ENCODE measurements around the gene PLSCR5. TPM values are rescaled to one million over a fixed set of nuclear protein-coding genes. Genes with fewer than 3 reads are reported as not detected.

The PLSCR5 gene
- not detected in 2 replicates for total RNA-seq (2021)
- not detected for Bru-seq, nascent RNA
- BruChase-seq, experiment 1, labeled RNA remaining after a 2-hour chase = percentile 3 among the genes with signal in this experiment
- not detected for BruChase-seq, experiment 2, labeled RNA remaining after a 6-hour chase
- long read RNA-seq = 0 reads

- no TSS peak for BruUV-seq (replicated peaks)
- Histone ChIP-seq H3F3A (ENCODE audit: insufficient read depth, low read depth) (no peaks in the 10 kb centered on the region), H3K27ac (no peak within 1 kb of the TSS), H3K36me3 (ENCODE audit: low read depth) (no peaks in the 10 kb centered on the region), H3K9me2 (ENCODE audit: insufficient read depth) (no peaks in the 10 kb centered on the region), H3K27me3 (ENCODE audit: insufficient read depth, low read depth) (no peaks in the 10 kb centered on the region), H3K4me3 (no peak within 1 kb of the TSS), H3K4me2 (no peak within 1 kb of the TSS), H4K20me1 (ENCODE audit: insufficient read depth) (no peaks in the 10 kb centered on the region), H3K4me1 (replicated peaks; ENCODE audit: insufficient read depth) (no peaks in the 10 kb centered on the region), H2AFZ (no peak within 1 kb of the TSS), H3K9me3 (ENCODE audit: insufficient read depth, low read depth) (no peaks in the 10 kb centered on the region), H3K79me2 (ENCODE audit: low read depth) (no peaks in the 10 kb centered on the region)
- no peak for DNase-seq
- intact Hi-C loops (cut with micrococcal nuclease; ENCODE audit: unreplicated experiment) = no loop called here
- ChIA-PET CTCF (no interaction called here), POLR2A (ENCODE audit: unreplicated experiment) (no interaction called here)
- TF ChIP-seq CTCF (conservative IDR thresholded peaks at IDR 0.05) = no peak
- no peak for TF ChIP-seq EZH2 (IDR thresholded peaks at IDR 0.05; ENCODE audit: low read depth)
Measured at GRCh38 chr3:146605106-146605505, at the start of gene PLSCR5. TSS of gene PLSCR5 (minus strand) at chr3:146605346. CDS start at chr3:146605212, 134 bp downstream.

DNA sequence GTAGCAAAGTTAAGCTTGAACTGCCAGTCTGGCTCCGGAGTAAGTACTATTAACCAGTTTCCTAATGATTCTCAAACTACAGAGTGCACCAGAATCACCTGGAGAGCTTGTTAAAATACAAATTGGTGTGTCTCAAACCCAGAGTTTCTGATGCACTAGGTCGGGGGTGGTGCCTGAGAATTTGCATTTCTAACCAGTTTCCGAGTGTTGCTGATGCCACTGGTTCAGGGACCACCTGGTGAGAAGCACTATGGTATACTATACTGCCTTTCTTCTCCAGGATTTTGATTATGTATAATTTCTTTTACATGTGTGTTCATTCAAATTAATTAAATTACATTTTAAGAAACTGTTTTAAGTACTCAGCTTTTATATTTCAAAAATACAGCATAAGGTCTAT lies 48.8 kb upstream of the PLSCR5 start:
- DNase-seq = no peak
- BruUV-seq (replicated peaks) = no TSS peak

GRCh38 chr3:146650691-146651442 lies 45.7 kb upstream of the PLSCR5 start:
- no peak for DNase-seq
- H3K79me2 ChIP-seq (ENCODE audit: low read depth) = no peaks in the 10 kb centered on the region
- no peaks in the 10 kb centered on the region for H3K27me3 ChIP-seq (ENCODE audit: insufficient read depth, low read depth)
- POLR2A ChIA-PET (ENCODE audit: unreplicated experiment) = no interaction called here
- no peak overlapping the region for H2AFZ ChIP-seq
- H3K4me1 ChIP-seq (replicated peaks; ENCODE audit: insufficient read depth) = no peaks in the 10 kb centered on the region
- H3K27ac ChIP-seq = no peak overlapping the region
- no TSS peak for BruUV-seq (replicated peaks)
- no peaks in the 10 kb centered on the region for H4K20me1 ChIP-seq (ENCODE audit: insufficient read depth)
- intact Hi-C loops (cut with micrococcal nuclease; ENCODE audit: unreplicated experiment) = no loop called here
- TF ChIP-seq CTCF (conservative IDR thresholded peaks at IDR 0.05) = no peak
- H3K36me3 ChIP-seq (ENCODE audit: low read depth) = no peaks in the 10 kb centered on the region
- no peaks in the 10 kb centered on the region for H3K9me2 ChIP-seq (ENCODE audit: insufficient read depth)
- H3K9me3 ChIP-seq (ENCODE audit: insufficient read depth, low read depth) = no peaks in the 10 kb centered on the region
- no peak overlapping the region for H3K4me2 ChIP-seq
- no peak overlapping the region for H3K4me3 ChIP-seq
- no peaks in the 10 kb centered on the region for H3F3A ChIP-seq (ENCODE audit: insufficient read depth, low read depth)
- CTCF ChIA-PET = no interaction called here

More for the DNA sequence above, 48.8 kb upstream of the PLSCR5 start:
- Histone ChIP-seq H3K9me2 (ENCODE audit: insufficient read depth) (no peaks in the 10 kb centered on the region), H3K9me3 (ENCODE audit: insufficient read depth, low read depth) (no peaks in the 10 kb centered on the region), H2AFZ (no peak overlapping the region), H3K36me3 (ENCODE audit: low read depth) (no peaks in the 10 kb centered on the region), H3K27ac (no peak overlapping the region), H3K4me1 (replicated peaks; ENCODE audit: insufficient read depth) (no peaks in the 10 kb centered on the region), H4K20me1 (ENCODE audit: insufficient read depth) (no peaks in the 10 kb centered on the region), H3K27me3 (ENCODE audit: insufficient read depth, low read depth) (no peaks in the 10 kb centered on the region), H3K4me3 (no peak overlapping the region), H3K4me2 (no peak overlapping the region), H3K79me2 (ENCODE audit: low read depth) (no peaks in the 10 kb centered on the region), H3F3A (ENCODE audit: insufficient read depth, low read depth) (no peaks in the 10 kb centered on the region)
- ChIA-PET CTCF (no interaction called here), POLR2A (ENCODE audit: unreplicated experiment) (no interaction called here)
- intact Hi-C loops (cut with micrococcal nuclease; ENCODE audit: unreplicated experiment) = no loop called here
- TF ChIP-seq EZH2 (IDR thresholded peaks at IDR 0.05; ENCODE audit: low read depth) (no peak), CTCF (conservative IDR thresholded peaks at IDR 0.05) (no peak)
